NB4 (cell line): ENCODE results near the gene ZBBX.

Experiments
- MYC ChIP-seq: IDR thresholded peaks from 2 replicates; pipeline ENCODE4 v1.6.1; 2011; ENCODE audit warnings: low read depth, low read length
- POLR2A ChIP-seq: IDR thresholded peaks from 2 replicates; pipeline ENCODE4 v1.6.1; 2011; ENCODE audit warnings: mild to moderate bottlenecking; ENCODE audit not compliant: insufficient read length; ENCODE audit errors: extremely low read depth
- TF ChIP-seq, protein P1 (sequence below): IDR thresholded peaks from one replicate; pipeline ENCODE4 v1.5.1; 2012; ENCODE audit warnings: low read depth, low read length
- TF ChIP-seq, protein P2 (sequence below): IDR thresholded peaks from 2 replicates; pipeline ENCODE4 v1.6.1; 2011; ENCODE audit warnings: low read depth, low read length

DNA sequence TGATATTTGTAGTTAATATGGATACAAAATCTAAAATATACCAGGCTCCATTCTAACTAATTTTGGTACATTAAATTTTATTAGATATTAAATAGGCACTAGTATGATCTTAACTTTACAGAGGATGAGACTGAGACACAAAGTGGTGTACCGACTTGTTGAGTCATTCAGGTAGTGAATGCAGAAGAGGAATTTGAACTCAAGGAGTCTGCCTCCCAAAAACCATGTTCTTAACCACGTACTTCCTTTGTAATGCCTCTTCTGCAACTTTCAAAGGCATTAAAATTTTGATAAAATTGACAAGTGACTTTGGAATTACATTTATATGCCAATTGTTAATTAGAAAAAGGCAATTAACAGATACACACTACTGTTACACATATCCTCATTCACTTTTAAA lies 61.8 kb downstream of the ZBBX start:
- TF ChIP-seq, protein P1, sequence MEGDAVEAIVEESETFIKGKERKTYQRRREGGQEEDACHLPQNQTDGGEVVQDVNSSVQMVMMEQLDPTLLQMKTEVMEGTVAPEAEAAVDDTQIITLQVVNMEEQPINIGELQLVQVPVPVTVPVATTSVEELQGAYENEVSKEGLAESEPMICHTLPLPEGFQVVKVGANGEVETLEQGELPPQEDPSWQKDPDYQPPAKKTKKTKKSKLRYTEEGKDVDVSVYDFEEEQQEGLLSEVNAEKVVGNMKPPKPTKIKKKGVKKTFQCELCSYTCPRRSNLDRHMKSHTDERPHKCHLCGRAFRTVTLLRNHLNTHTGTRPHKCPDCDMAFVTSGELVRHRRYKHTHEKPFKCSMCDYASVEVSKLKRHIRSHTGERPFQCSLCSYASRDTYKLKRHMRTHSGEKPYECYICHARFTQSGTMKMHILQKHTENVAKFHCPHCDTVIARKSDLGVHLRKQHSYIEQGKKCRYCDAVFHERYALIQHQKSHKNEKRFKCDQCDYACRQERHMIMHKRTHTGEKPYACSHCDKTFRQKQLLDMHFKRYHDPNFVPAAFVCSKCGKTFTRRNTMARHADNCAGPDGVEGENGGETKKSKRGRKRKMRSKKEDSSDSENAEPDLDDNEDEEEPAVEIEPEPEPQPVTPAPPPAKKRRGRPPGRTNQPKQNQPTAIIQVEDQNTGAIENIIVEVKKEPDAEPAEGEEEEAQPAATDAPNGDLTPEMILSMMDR: no peak
- TF ChIP-seq POLR2A: no peak
- TF ChIP-seq, protein P2, sequence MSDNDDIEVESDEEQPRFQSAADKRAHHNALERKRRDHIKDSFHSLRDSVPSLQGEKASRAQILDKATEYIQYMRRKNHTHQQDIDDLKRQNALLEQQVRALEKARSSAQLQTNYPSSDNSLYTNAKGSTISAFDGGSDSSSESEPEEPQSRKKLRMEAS: no peak
- no peak for TF ChIP-seq MYC
